BLaER1 treated with 17β-estradiol and CSF1 and Interleukin-3, amounts not matched to agents 10 nM and 100 nM (cell line): ENCODE measurements around the gene SFT2D1.

Experiments used
- H3K27ac ChIP-seq, 11 experiments: shearing (Covaris generic); formaldehyde crosslinking; 2 replicates each; pipeline ENCODE4 v1.8.1; 2022
- H3K27me3 ChIP-seq, 11 experiments: shearing (Covaris generic); formaldehyde crosslinking; 2 replicates each; pipeline ENCODE4 v1.8.1; 2022
- H3K36me3 ChIP-seq, 11 experiments: shearing (Covaris generic); formaldehyde crosslinking; 2 replicates each; pipeline ENCODE4 v1.8.1; 2022
- H3K4me1 ChIP-seq, 10 experiments: shearing (Covaris generic); formaldehyde crosslinking; 2 replicates each; pipeline ENCODE4 v1.8.1; 2022
- H3K4me2 ChIP-seq, 11 experiments: shearing (Covaris generic); formaldehyde crosslinking; 2 replicates each; pipeline ENCODE4 v1.8.1; 2022
- H3K4me3 ChIP-seq, 10 experiments: shearing (Covaris generic); formaldehyde crosslinking; 2 replicates each; pipeline ENCODE4 v1.8.1; 2022
- H3K9ac ChIP-seq, 11 experiments: shearing (Covaris generic); formaldehyde crosslinking; 2 replicates each; pipeline ENCODE4 v1.8.1; 2022
- H3K9me3 ChIP-seq, 11 experiments: shearing (Covaris generic); formaldehyde crosslinking; replicated peaks in 1 of 11; 2 replicates each; pipeline ENCODE4 v1.8.1; 2022
- H4K20me1 ChIP-seq, 11 experiments: shearing (Covaris generic); formaldehyde crosslinking; 2 replicates each; pipeline ENCODE4 v1.8.1; 2022
- Cebpa-rat ChIP-seq, 11 experiments: shearing (Covaris generic); IDR thresholded peaks; 2 replicates each; pipeline ENCODE4 v1.8.1; 2022

Gene SFT2D1

GRCh38 chr6:166274739-166275370 lies 67.5 kb downstream of the SFT2D1 start:
- Histone ChIP-seq H3K27me3 (no peaks in the 10 kb centered on the region), H3K4me3 (no peak overlapping the region), H3K4me2 (no peak overlapping the region), H3K27ac (no peak overlapping the region), H3K4me1 (peaks cover 0 to 3% (median 0%) of the 10 kb centered on the region in 10 experiments; a peak in 1 of 20 replicates), H3K36me3 (no peaks in the 10 kb centered on the region), H3K9ac (no peak overlapping the region), H4K20me1 (no peaks in the 10 kb centered on the region; a peak in 1 of 22 replicates), H3K9me3 (no peaks in the 10 kb centered on the region)
- TF ChIP-seq Cebpa-rat (IDR thresholded peaks at IDR 0.05), result no peak

GRCh38 chr6:166274163-166274562 lies 68.2 kb downstream of the SFT2D1 start:
- Histone ChIP-seq H3K4me3 (no peak overlapping the region), H3K27ac (no peak overlapping the region), H3K4me1 (peaks cover 0 to 3% (median 0%) of the 10 kb centered on the region in 10 experiments; a peak in 1 of 20 replicates), H3K9me3 (no peaks in the 10 kb centered on the region), H3K9ac (no peak overlapping the region), H3K4me2 (no peak overlapping the region), H3K36me3 (no peaks in the 10 kb centered on the region), H3K27me3 (no peaks in the 10 kb centered on the region), H4K20me1 (no peaks in the 10 kb centered on the region; a peak in 1 of 22 replicates)
- TF ChIP-seq Cebpa-rat (IDR thresholded peaks at IDR 0.05), result no peak

- H3K36me3 ChIP-seq, result no peaks in the 10 kb centered on the region
- H4K20me1 ChIP-seq, result no peaks in the 10 kb centered on the region
- no peak overlapping the region for H3K27ac ChIP-seq
- no peak overlapping the region for H3K4me2 ChIP-seq
- no peaks in the 10 kb centered on the region for H3K27me3 ChIP-seq
- no peak for TF ChIP-seq Cebpa-rat (IDR thresholded peaks at IDR 0.05)
- H3K9ac ChIP-seq, result no peak overlapping the region
- no peak overlapping the region for H3K4me3 ChIP-seq
- peaks cover 0 to 3% (median 0%) of the 10 kb centered on the region in 10 experiments; a peak in 1 of 20 replicates for H3K4me1 ChIP-seq
- H3K9me3 ChIP-seq, result no peaks in the 10 kb centered on the region
Measured at GRCh38 chr6:166271376-166271765, 71.0 kb downstream of the SFT2D1 start.

- H3K9me3 ChIP-seq, result no peaks in the 10 kb centered on the region
- no peaks in the 10 kb centered on the region for H3K36me3 ChIP-seq
- H3K4me2 ChIP-seq, result no peak overlapping the region
- H3K9ac ChIP-seq, result no peak overlapping the region
- H4K20me1 ChIP-seq, result no peaks in the 10 kb centered on the region
- H3K27ac ChIP-seq, result no peak overlapping the region
- no peaks in the 10 kb centered on the region for H3K27me3 ChIP-seq
- no peak for TF ChIP-seq Cebpa-rat (IDR thresholded peaks at IDR 0.05)
- no peak overlapping the region for H3K4me3 ChIP-seq
- H3K4me1 ChIP-seq, result no peaks in the 10 kb centered on the region; a peak in 1 of 20 replicates
Measured at GRCh38 chr6:166270706-166271375, 71.5 kb downstream of the SFT2D1 start.
